GM18907 (cell line): ENCODE results near the gene AKAP13.

ENCODE experiments used
- ATAC-seq: cut with Tn5 transposase; IDR thresholded peaks from one replicate; pipeline ENCODE4 v1.9.1; 2021; ENCODE audit warnings: mild to moderate bottlenecking, moderate library complexity; ENCODE audit not compliant: unreplicated experiment

Gene AKAP13

GRCh38 chr15:85404918-85405866 is 24.8 kb downstream of the AKAP13 start:
- no peak for ATAC-seq

GRCh38 chr15:85406916-85407315 is 26.5 kb downstream of the AKAP13 start:
- no peak for ATAC-seq

GRCh38 chr15:85407421-85408269 is 27.2 kb downstream of the AKAP13 start:
- ATAC-seq = peak; percentile 56

GRCh38 chr15:85408270-85408746 is 27.9 kb downstream of the AKAP13 start:
- ATAC-seq = peak; percentile 77

GRCh38 chr15:85412066-85412465 is 31.7 kb downstream of the AKAP13 start:
- no peak for ATAC-seq

- peak; percentile 96 for ATAC-seq
Observed at GRCh38 chr15:85412956-85413854, 32.8 kb downstream of the AKAP13 start.

- no peak for ATAC-seq
Observed at GRCh38 chr15:85414037-85414436, 33.6 kb downstream of the AKAP13 start.

- no peak for ATAC-seq
Observed at GRCh38 chr15:85414495-85414894, 34.1 kb downstream of the AKAP13 start.

GRCh38 chr15:85414991-85415390 is 34.6 kb downstream of the AKAP13 start:
- no peak for ATAC-seq

- ATAC-seq = no peak
Observed at GRCh38 chr15:85415783-85416182, 35.4 kb downstream of the AKAP13 start.

GRCh38 chr15:85417276-85417675 is 36.9 kb downstream of the AKAP13 start:
- no peak for ATAC-seq

- no peak for ATAC-seq
Observed at GRCh38 chr15:85419161-85419560, 38.8 kb downstream of the AKAP13 start.

- no peak for ATAC-seq
Observed at GRCh38 chr15:85421116-85421925, 40.9 kb downstream of the AKAP13 start.

GRCh38 chr15:85422607-85423006 is 42.2 kb downstream of the AKAP13 start:
- peak; percentile 48 for ATAC-seq

GRCh38 chr15:85423256-85423655 is 42.9 kb downstream of the AKAP13 start:
- ATAC-seq = no peak

- no peak for ATAC-seq
Observed at GRCh38 chr15:85424154-85424553, 43.8 kb downstream of the AKAP13 start.

- ATAC-seq = no peak
Observed at GRCh38 chr15:85426481-85426880, 46.1 kb downstream of the AKAP13 start.

- no peak for ATAC-seq
Observed at GRCh38 chr15:85427286-85428028, 47.1 kb downstream of the AKAP13 start.

- no peak for ATAC-seq
Observed at GRCh38 chr15:85429522-85429921, 49.1 kb downstream of the AKAP13 start.
